HG03060 (cell line): Measurements from ENCODE around the gene ASXL1.

ENCODE experiments used
- ATAC-seq: cut with Tn5 transposase; IDR thresholded peaks from one replicate; pipeline ENCODE4 v1.9.1; 2021; ENCODE audit warnings: low read depth, moderate number of reproducible peaks; ENCODE audit not compliant: unreplicated experiment

The ASXL1 gene

GRCh38 chr20:32437391-32438074, 79.4 kb downstream of the ASXL1 start:
- no peak for ATAC-seq

GRCh38 chr20:32438331-32438858, 80.3 kb downstream of the ASXL1 start:
- no peak for ATAC-seq

- ATAC-seq, result no peak
These were observed 81.2 kb downstream of the ASXL1 start for GRCh38 chr20:32439132-32439829.

- no peak for ATAC-seq
These were observed 82.1 kb downstream of the ASXL1 start for GRCh38 chr20:32440069-32440757.

- ATAC-seq, result no peak
These were observed 82.6 kb downstream of the ASXL1 start for GRCh38 chr20:32440758-32441078.

- no peak for ATAC-seq
These were observed 83.5 kb downstream of the ASXL1 start for GRCh38 chr20:32441638-32442037.

- ATAC-seq, result no peak
These were observed 84.7 kb downstream of the ASXL1 start for GRCh38 chr20:32442630-32443373.

- no peak for ATAC-seq
These were observed 85.3 kb downstream of the ASXL1 start for GRCh38 chr20:32443386-32443974.

- no peak for ATAC-seq
These were observed 86.5 kb downstream of the ASXL1 start for GRCh38 chr20:32444474-32445220.

- no peak for ATAC-seq
These were observed 87.6 kb downstream of the ASXL1 start for GRCh38 chr20:32445539-32446273.

GRCh38 chr20:32446301-32447100, 88.4 kb downstream of the ASXL1 start:
- no peak for ATAC-seq

GRCh38 chr20:32447136-32448027, 89.3 kb downstream of the ASXL1 start:
- no peak for ATAC-seq

- no peak for ATAC-seq
These were observed 90.3 kb downstream of the ASXL1 start for GRCh38 chr20:32448306-32449056.

GRCh38 chr20:32449057-32449889, 91.1 kb downstream of the ASXL1 start:
- ATAC-seq, result no peak

- no peak for ATAC-seq
These were observed 91.8 kb downstream of the ASXL1 start for GRCh38 chr20:32449890-32450401.
